OCI-LY1 (cell line): ENCODE results near the gene ARMC9.

ENCODE experiments used
- CTCF ChIP-seq: fragments of 200-600 bp; sonication (generic), shearing (Covaris generic); IDR thresholded peaks from 2 replicates; pipeline ENCODE4 v1.5.1; 2017; ENCODE audit warnings: mild to moderate bottlenecking, antibody characterized with exemption, low read length, moderate library complexity, mixed read lengths
- EZH2 ChIP-seq: fragments of 200-600 bp; sonication (generic), shearing (Covaris generic); IDR thresholded peaks from 2 replicates; pipeline ENCODE4 v1.8.0; 2017; ENCODE audit warnings: borderline replicate concordance, mixed run types, mild to moderate bottlenecking, antibody characterized with exemption, low read length, moderate library complexity, mixed read lengths

DNA sequence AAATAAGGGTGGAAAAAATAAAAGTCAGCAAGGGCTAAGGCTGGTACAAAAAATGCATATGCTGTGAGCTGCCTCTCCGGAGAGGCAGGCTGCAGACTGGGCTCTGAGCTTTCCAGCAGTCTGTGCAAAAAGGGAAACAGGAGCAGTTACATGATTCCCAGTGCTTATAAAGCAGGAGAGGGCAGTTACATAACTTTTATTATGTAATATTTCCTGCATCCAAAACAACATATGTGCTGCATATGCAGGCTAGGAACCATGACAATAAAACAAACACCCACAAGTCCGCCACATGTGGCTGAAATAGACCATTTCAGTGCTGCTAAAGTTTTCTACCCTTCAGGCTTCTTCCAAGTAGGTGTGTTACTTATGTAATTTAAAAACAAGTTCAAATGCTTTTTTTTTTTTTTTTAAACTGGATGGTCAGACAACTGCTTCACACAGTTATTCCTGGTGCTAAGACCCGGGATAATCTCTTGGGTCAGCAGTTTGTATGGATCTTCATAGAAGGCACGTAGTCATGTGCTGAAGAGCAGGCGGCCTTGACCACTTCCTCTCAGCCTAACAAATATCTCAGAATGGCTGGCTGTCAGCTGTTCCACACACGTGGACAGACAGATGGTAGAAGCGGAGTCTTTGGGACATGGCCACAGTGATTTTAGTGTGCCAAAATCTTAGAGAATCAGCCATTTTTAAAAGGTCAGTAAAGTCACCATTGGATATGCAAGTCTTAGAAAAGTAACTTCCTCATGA, 43.5 kb downstream of the ARMC9 start:
- TF ChIP-seq CTCF (no peak), EZH2 (no peak)
